ENCODE results near the gene RGS7. TPM values are rescaled to one million over a fixed set of nuclear protein-coding genes. Genes with fewer than 3 reads are reported as not detected.
A peak's percentile ranks its signal among the peaks of the same experiment; 100 is the strongest.

Gene RGS7
- total RNA-seq (2014; rRNA removed; shearing (Covaris generic)), result not detected in 2 replicates
- total RNA-seq (2022), result not detected in 2 replicates
- Bru-seq, nascent RNA, result percentile 2 among the genes with signal in this experiment
- BruChase-seq, experiment 1, labeled RNA remaining after a 6-hour chase, result percentile 0 among the genes with signal in this experiment
- percentile 1 among the genes with signal in this experiment for BruChase-seq, experiment 2, labeled RNA remaining after a 2-hour chase
- long read RNA-seq, result 0 reads

DNA sequence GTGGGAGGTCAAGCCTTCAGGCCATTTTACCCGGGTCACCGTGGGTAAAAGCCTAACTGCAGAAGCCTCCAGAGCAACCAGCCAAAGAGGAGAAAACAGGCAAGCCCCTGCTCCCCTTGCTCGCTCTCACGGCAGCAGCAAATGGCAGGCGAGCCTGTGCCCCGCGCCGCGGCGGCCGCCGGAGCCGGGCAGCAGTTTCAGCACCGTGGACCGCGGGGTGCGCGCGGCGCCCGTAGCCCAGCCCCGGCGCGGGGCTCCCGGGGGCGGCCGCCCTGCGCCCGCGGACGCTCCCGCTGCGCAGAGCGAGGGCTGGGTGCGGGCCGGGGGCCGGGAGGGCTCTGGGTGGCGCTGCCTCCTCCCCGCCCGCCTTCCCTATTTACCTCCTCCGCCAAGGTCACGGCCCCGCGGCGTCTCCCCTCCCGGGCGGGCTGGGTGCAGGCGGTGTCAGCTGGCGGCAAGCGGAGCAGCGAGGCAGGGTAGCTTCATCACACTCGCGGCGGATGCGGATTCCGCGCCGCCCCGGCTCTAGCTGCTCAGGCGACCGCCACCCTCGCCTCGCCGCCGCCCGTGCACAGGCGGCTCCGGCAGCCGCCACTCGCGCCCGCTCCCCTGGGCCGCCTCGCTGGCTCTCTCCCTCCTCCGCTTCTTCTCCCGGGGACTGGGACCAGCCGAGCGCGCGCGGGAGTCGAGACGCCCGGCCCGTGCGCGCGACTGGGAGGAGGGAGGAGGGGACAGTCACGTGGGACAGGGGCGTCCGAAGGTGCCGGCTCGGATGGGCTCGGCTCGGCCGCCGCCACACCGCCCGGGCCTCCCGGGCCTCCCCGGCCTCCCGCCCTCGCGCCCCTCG, at the start of gene RGS7:
Gene RGS7 (minus strand): TSS at position 687 of the 847 bp plus-strand sequence.
- H3K79me2 ChIP-seq (ENCODE audit: insufficient read depth, low read depth, low read length), result no peaks in the 10 kb centered on the region
- H3K36me3 ChIP-seq (ENCODE audit: insufficient read depth, low read length), result no peaks in the 10 kb centered on the region
- no peak within 1 kb of the TSS for H2AFZ ChIP-seq (ENCODE audit: low read length)
- H4K20me1 ChIP-seq (ENCODE audit: insufficient read depth, low read length), result no peaks in the 10 kb centered on the region
- no peak within 1 kb of the TSS for H3K4me3 ChIP-seq (ENCODE audit: low read depth, low read length, poor library complexity, severe bottlenecking)
- H3K4me1 ChIP-seq (ENCODE audit: insufficient read depth, low read length, poor library complexity, severe bottlenecking), result no peaks in the 10 kb centered on the region
- ChIA-PET POLR2A (no interaction called here), CTCF (ENCODE audit: unreplicated experiment) (no interaction called here)
- H3K9me3 ChIP-seq (ENCODE audit: low read length), result no peaks in the 10 kb centered on the region
- H3K27ac ChIP-seq (ENCODE audit: low read depth, low read length, poor library complexity, severe bottlenecking), result no peak within 1 kb of the TSS
- no TSS peak for BruUV-seq (replicated peaks)
- no peak within 1 kb of the TSS for H3K4me2 ChIP-seq (ENCODE audit: low read length)
- DNase-seq (ENCODE audit: low spot score), result no peak
- intact Hi-C loops (cut with micrococcal nuclease; ENCODE audit: unreplicated experiment), result no loop called here
- TF ChIP-seq, protein P1, sequence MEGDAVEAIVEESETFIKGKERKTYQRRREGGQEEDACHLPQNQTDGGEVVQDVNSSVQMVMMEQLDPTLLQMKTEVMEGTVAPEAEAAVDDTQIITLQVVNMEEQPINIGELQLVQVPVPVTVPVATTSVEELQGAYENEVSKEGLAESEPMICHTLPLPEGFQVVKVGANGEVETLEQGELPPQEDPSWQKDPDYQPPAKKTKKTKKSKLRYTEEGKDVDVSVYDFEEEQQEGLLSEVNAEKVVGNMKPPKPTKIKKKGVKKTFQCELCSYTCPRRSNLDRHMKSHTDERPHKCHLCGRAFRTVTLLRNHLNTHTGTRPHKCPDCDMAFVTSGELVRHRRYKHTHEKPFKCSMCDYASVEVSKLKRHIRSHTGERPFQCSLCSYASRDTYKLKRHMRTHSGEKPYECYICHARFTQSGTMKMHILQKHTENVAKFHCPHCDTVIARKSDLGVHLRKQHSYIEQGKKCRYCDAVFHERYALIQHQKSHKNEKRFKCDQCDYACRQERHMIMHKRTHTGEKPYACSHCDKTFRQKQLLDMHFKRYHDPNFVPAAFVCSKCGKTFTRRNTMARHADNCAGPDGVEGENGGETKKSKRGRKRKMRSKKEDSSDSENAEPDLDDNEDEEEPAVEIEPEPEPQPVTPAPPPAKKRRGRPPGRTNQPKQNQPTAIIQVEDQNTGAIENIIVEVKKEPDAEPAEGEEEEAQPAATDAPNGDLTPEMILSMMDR (conservative IDR thresholded peaks at IDR 0.05; ENCODE audit: low read length), result no peak
- TF ChIP-seq EZH2phosphoT487 (IDR thresholded peaks at IDR 0.05; ENCODE audit: borderline replicate concordance, low read depth, low read length), result no peak
- H3K9me2 ChIP-seq (ENCODE audit: insufficient read depth, low read length), result no peaks in the 10 kb centered on the region

DNA sequence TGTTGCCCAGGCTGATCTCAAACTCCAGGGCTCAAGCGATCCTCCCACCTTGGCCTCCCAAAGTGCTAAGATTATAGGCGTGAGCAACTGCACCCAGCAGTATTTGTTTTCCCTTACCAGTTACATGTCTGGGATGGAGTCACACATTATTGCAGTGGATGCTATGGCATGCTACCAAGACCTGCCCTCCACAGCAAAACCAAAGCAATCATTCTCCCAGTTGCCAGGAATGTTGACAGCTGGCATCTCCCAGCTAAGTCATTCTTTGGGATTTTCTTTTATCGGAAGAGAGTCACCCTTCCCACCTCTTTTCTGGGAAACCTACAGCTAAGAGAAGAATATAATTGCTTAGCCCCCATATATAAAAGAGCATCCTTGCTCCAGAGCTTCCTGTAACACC, 49.4 kb upstream of the RGS7 start:
- no peaks in the 10 kb centered on the region for H3K9me2 ChIP-seq (ENCODE audit: insufficient read depth, low read length)
- no peak overlapping the region for H3K27ac ChIP-seq (ENCODE audit: low read depth, low read length, poor library complexity, severe bottlenecking)
- no peaks in the 10 kb centered on the region for H4K20me1 ChIP-seq (ENCODE audit: insufficient read depth, low read length)
- CTCF ChIA-PET (ENCODE audit: unreplicated experiment), result no interaction called here
- no peak for DNase-seq (ENCODE audit: low spot score)
- BruUV-seq (replicated peaks), result no TSS peak
- no peak for TF ChIP-seq EZH2phosphoT487 (IDR thresholded peaks at IDR 0.05; ENCODE audit: borderline replicate concordance, low read depth, low read length)
- TF ChIP-seq, protein P1 (conservative IDR thresholded peaks at IDR 0.05; ENCODE audit: low read length), result no peak
- H3K4me2 ChIP-seq (ENCODE audit: low read length), result no peak overlapping the region
- POLR2A ChIA-PET, result no interaction called here
- no peaks in the 10 kb centered on the region for H3K9me3 ChIP-seq (ENCODE audit: low read length)
- H3K4me3 ChIP-seq (ENCODE audit: low read depth, low read length, poor library complexity, severe bottlenecking), result no peak overlapping the region
- H3K79me2 ChIP-seq (ENCODE audit: insufficient read depth, low read depth, low read length), result no peaks in the 10 kb centered on the region
- H3K36me3 ChIP-seq (ENCODE audit: insufficient read depth, low read length), result no peaks in the 10 kb centered on the region
- intact Hi-C loops (cut with micrococcal nuclease; ENCODE audit: unreplicated experiment), result no loop called here
- H3K4me1 ChIP-seq (ENCODE audit: insufficient read depth, low read length, poor library complexity, severe bottlenecking), result no peaks in the 10 kb centered on the region
- H2AFZ ChIP-seq (ENCODE audit: low read length), result no peak overlapping the region

DNA sequence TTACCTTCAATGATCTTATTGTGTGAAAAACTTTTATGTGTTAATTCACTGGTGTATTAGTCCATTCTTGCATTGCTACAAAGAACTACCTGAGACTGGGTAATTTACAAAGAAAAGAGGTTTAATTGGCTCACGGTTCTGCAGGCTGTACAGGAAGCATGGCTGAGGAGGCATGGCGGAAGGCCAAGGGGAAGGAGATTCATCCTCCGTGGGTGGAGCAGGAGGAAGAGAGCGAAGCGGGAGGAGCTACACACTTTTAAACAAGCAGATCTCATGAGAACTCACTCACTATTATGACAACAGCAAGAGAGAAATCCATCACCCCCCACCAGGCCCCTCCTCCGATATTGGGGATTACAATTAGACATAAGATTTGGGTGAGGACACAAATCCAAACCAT, 44.2 kb upstream of the RGS7 start:
- Histone ChIP-seq H4K20me1 (ENCODE audit: insufficient read depth, low read length) (no peaks in the 10 kb centered on the region), H3K4me1 (ENCODE audit: insufficient read depth, low read length, poor library complexity, severe bottlenecking) (no peaks in the 10 kb centered on the region), H3K36me3 (ENCODE audit: insufficient read depth, low read length) (no peaks in the 10 kb centered on the region), H2AFZ (ENCODE audit: low read length) (no peak overlapping the region), H3K27ac (ENCODE audit: low read depth, low read length, poor library complexity, severe bottlenecking) (no peak overlapping the region), H3K9me2 (ENCODE audit: insufficient read depth, low read length) (no peaks in the 10 kb centered on the region), H3K4me3 (ENCODE audit: low read depth, low read length, poor library complexity, severe bottlenecking) (no peak overlapping the region), H3K4me2 (ENCODE audit: low read length) (no peak overlapping the region), H3K79me2 (ENCODE audit: insufficient read depth, low read depth, low read length) (no peaks in the 10 kb centered on the region), H3K9me3 (ENCODE audit: low read length) (no peaks in the 10 kb centered on the region)
- DNase-seq (ENCODE audit: low spot score), result no peak
- ChIA-PET POLR2A (interaction anchor here (1.3 kb wide), 1 partner anchor 225 kb away, joined by 4 read pairs; no protein-coding TSS in a partner anchor), CTCF (ENCODE audit: unreplicated experiment) (no interaction called here)
- BruUV-seq (replicated peaks), result no TSS peak
- intact Hi-C loops (cut with micrococcal nuclease; ENCODE audit: unreplicated experiment), result no loop called here
- no peak for TF ChIP-seq EZH2phosphoT487 (IDR thresholded peaks at IDR 0.05; ENCODE audit: borderline replicate concordance, low read depth, low read length)
- TF ChIP-seq, protein P1 (conservative IDR thresholded peaks at IDR 0.05; ENCODE audit: low read length), result no peak
